Measurements from ENCODE around the gene SURF1. TPM values are rescaled to one million over a fixed set of nuclear protein-coding genes. Genes with fewer than 3 reads are reported as not detected.
"Not testable (repeated sequence)": the region's sequence is repeated elsewhere in the genome, so short reads cannot be mapped to it uniquely, and the experiment has no call there.

SURF1 gene, protein sequence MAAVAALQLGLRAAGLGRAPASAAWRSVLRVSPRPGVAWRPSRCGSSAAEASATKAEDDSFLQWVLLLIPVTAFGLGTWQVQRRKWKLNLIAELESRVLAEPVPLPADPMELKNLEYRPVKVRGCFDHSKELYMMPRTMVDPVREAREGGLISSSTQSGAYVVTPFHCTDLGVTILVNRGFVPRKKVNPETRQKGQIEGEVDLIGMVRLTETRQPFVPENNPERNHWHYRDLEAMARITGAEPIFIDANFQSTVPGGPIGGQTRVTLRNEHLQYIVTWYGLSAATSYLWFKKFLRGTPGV
- 27.8 and 30.7 TPM in 2 replicates for total RNA-seq
- 62.4 TPM for polyA plus RNA-seq (2012)

DNA sequence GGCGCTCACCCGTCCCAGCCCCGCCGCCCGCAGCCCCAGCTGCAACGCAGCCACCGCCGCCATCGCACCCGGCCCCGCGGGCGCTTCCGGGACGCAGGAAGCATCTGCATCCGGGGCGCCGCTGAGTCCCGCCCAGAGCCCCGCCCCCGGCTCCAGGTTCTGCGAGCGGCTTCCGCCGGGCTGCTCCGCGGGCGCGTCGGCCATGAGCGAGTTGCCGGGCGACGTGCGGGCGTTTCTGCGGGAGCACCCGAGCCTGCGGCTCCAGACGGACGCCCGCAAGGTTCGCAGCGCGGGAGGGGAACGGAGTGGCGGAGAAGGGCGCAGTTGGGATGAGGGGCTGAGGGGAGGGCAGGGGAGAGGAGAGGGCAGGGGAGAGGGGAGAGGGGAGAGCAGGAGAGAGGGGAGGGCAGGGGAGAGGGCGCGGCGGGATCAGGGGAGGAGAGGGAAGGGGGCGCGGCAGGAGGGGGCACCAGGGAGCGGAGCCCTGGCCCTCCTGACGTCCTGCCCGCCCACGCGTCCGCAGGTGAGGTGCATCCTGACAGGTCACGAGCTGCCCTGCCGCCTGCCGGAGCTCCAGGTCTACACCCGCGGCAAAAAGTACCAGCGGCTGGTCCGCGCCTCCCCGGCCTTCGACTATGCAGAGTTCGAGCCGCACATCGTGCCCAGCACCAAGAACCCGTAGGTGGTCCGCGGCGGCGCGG, at the start of gene SURF1, which contains the start of gene SURF2:
SURF1 (minus strand) TSS at position 97 of the 701 bp plus-strand sequence; CDS start at position 63, 34 bp downstream.
SURF2 (plus strand) TSS at position 160 of the 701 bp plus-strand sequence; CDS start at position 203, 43 bp downstream.
- DNase-seq (ENCODE audit: low read depth), result peak; percentile 82

- DNase-seq (ENCODE audit: low read depth), result no peak
These were observed 49.5 kb upstream of the SURF1 start for GRCh38 chr9:133405508-133406438.

DNA sequence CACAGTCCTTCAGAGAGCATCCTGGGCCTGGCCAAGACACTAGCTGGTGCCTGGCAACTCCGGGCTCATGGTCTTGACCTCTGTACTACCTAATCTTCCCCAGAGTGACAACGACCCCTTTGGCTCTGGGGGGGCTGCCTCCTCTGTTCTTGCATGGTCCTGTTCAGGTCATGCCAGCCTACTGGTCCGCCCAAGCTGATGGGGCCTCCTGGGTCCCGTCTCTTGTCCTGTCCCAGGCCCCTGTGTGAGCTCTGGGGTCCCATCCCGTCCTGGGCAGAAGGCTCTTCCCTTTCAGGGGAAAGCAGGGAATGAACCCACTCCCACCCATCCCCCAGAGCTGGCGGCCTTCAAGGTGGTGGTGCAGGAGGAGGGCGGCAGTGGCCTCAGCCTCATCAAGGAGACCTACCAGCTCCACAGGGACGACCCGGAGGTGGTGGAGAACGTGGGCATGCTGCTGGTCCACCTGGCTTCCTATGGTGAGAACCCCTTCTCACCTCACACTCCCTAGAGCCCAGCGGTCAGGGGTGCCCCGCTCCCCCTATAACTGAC, 48.2 kb upstream of the SURF1 start:
- no peak for DNase-seq (ENCODE audit: low read depth)

- no peak for DNase-seq (ENCODE audit: low read depth)
These were observed 47.6 kb upstream of the SURF1 start for GRCh38 chr9:133403766-133404453.

GRCh38 chr9:133402689-133403088, 46.4 kb upstream of the SURF1 start:
- DNase-seq (ENCODE audit: low read depth), result no peak

- no peak for DNase-seq (ENCODE audit: low read depth)
These were observed 45.3 kb upstream of the SURF1 start for GRCh38 chr9:133401588-133401987.

DNA sequence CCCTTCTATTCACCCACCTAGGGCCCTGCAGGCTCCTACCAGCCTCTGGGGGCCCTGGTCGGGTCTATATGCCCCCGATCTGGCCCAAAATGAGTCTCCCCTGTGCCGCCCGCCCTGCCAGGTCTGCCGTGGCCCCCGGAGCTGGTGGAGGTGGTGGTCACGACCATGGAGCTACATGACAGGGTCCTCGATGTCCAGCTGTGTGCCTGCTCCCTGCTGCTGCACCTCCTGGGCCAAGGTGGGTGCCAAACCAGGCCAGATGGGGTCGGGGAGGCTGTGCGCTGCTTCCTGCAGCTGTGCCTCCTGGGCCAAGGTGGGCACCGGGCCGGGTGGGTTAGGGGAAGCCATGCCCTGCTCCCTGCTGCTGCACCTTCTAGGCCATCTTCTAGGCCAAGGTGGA, 44.0 kb upstream of the SURF1 start:
- DNase-seq (ENCODE audit: low read depth), result no peak

DNA sequence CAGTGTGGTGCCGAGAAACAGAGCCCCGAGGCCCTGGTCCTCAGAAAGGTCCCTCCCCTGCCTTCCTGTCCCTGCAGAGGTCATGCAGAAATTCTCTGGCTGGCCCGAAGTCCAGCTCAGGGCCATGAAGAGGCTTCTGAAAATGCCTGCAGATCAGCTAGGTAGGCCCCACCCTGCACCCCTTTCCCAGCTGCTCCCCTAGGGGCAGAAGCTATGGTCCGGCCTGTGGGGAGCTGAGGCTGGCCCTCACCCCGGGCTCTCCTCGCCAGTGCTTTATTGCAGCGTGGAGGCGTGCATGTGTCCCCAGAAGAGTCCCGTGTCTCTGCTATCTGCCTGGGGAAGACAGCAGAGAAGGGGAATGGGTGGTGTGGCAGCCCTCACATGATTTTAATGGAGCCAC, 41.6 kb upstream of the SURF1 start:
- DNase-seq (ENCODE audit: low read depth), result no peak

GRCh38 chr9:133397370-133397769, 41.1 kb upstream of the SURF1 start:
- DNase-seq (ENCODE audit: low read depth), result no peak

DNA sequence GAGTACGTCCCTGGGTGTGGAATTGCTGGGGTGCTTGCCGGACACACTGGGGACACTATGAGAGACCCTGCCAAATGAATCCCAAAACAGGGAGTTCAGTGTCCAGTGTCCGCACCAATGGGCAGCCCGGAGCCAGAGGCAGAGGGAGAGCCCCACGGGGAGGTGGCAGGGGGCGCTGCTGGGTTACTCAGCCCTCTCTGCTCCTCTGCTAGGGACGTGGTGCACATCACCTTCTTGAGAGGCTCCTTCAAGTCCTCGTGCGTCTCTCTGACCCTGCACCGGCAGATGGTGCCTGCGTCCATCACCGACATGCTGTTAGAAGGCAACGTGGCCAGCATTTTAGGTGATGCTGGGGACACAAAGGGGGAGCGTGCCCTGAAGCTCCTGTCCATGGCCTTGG, 40.7 kb upstream of the SURF1 start:
- peak; percentile 15 for DNase-seq (ENCODE audit: low read depth)

GRCh38 chr9:133394687-133395271, 38.5 kb upstream of the SURF1 start:
- DNase-seq (ENCODE audit: low read depth), result no peak

GRCh38 chr9:133393399-133393798, 37.1 kb upstream of the SURF1 start:
- DNase-seq (ENCODE audit: low read depth), result no peak

- not testable (repeated sequence) for DNase-seq (ENCODE audit: low read depth)
These were observed 36.0 kb upstream of the SURF1 start for GRCh38 chr9:133392308-133392707.

GRCh38 chr9:133391449-133391848, 35.2 kb upstream of the SURF1 start:
- not testable (repeated sequence) for DNase-seq (ENCODE audit: low read depth)

GRCh38 chr9:133390713-133391112, 34.4 kb upstream of the SURF1 start:
- DNase-seq (ENCODE audit: low read depth), result no peak

- no peak for DNase-seq (ENCODE audit: low read depth)
These were observed 33.3 kb upstream of the SURF1 start for GRCh38 chr9:133389562-133389961.

DNA sequence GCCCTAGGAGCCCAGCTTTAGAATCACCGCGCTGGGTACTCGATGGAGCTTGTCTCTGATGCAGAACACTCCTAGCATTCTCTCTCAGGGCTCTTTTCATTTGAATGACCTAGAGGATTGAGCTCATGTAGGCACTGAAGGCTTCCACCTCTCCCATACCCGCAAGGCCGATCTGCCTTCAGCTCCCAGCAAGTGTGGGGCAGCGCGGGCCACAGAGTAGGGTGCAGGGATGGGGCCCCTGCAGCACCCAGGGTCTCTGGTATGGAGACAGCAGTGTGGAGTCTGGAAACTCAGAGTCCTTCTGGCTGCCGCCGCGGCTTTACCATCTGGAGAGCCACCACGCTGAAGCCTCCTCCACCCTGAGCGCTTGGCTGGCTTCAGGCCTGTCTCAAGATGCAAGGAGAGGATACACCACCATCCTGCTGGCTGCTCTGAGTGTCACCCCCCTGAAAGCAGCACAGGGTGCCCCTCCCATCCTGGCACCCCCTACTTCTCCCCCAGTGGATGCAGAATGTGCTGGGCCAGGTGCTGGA, 32.8 kb upstream of the SURF1 start:
- DNase-seq (ENCODE audit: low read depth), result no peak

DNA sequence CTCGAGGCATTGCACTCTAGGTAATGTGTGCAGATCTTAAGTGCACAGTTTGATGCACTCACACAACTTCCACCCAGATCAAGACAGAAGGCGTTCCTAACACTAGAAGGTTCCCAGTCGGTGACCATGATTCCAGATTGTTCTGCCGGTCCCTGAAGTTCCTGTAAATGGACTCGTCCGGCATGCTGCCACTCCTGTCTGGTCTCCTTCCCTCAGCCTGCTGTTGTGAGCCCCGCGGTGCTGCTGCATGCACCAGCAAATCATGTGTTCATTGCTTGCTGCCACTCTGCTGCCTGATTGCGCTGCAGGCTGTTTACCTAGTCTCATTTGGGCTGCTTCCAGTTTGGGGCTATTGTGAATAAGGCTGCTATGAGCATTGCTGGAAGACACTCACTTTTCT, 31.4 kb upstream of the SURF1 start:
- DNase-seq (ENCODE audit: low read depth), result no peak

DNA sequence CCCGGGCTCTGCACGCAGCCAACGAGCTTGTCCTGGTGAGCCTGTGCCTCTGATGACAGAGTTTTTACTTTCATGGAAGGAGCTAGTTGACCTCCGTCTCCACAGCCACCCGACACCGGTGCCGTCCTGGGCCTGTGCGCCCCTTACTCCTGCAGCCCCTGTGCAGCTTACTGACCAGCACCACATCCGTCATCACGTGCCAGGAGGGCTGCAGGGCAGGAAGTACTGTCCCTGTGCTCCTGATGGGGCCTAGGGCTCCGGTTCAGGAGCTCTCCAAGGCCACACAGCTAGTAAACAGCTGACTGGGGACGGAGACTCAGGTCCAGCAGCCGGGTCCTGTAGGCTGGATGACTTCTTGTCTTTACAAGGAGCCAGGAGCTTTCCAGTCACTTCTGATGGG, 30.1 kb upstream of the SURF1 start:
- no peak for DNase-seq (ENCODE audit: low read depth)

DNA sequence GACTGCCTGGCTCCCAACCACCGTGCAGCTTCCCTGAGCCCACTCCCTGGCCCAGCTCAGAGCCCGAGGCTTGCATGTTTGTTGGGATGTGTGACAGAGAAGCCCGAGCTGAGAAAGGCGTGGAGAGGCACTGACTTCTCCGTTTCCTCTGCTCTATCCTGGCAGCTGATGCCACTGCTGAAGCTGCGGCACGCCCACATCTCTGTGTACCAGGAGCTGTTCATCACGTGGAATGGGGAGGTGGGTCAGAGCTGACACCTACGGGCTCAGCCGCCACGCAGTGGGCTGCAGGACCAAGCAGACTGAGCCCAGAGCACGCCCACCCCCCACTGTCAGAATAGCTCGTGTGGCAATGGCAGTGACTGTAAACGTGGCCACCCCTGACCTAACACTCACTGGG, 29.2 kb upstream of the SURF1 start:
- no peak for DNase-seq (ENCODE audit: low read depth)
